HG03135 (cell line): ENCODE measurements around the gene SDC3.

Experiments
- ATAC-seq: cut with Tn5 transposase; IDR thresholded peaks from one replicate; pipeline ENCODE4 v1.9.1; 2021; ENCODE audit warnings: mild to moderate bottlenecking, moderate library complexity; ENCODE audit not compliant: unreplicated experiment

Gene SDC3

GRCh38 chr1:30891227-30891552, 17.4 kb downstream of the SDC3 start:
- ATAC-seq, result no peak

DNA sequence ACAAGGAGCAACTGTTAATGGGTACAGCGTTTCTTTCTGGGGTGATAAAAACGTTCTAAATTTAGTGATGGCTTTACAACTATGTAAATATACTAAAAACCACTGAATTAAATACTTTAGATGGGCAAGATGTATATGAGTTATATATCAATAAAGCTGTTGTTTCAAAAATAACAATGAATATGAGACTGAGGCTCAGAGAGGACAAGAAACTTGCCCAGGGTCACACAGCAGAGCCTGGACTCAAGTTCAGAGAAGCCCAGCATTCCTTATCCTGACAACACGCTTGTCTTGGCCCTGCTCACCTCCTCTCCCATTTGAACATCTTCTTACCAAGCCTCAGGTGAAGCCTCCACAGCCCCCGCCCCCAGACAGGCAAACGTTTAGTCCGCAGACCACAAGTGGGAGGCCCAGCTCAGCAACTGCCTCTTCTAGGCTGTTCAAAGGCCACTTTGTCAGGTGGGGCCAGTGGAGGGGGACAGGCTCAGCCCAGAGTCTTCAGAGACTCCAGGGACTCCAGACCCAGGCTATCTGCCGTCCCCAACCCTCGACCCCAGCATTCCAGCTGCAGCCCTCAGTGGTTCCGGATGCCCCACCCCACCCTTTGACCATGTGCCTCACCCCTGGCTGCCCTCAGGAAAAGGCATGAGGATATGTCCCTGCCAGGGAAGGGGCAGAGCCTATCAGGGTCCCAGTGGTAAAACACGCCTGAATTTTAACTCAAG, 17.9 kb downstream of the SDC3 start:
- ATAC-seq, result no peak

GRCh38 chr1:30889511-30889910, 19.0 kb downstream of the SDC3 start:
- ATAC-seq, result no peak

GRCh38 chr1:30888975-30889374, 19.6 kb downstream of the SDC3 start:
- no peak for ATAC-seq

DNA sequence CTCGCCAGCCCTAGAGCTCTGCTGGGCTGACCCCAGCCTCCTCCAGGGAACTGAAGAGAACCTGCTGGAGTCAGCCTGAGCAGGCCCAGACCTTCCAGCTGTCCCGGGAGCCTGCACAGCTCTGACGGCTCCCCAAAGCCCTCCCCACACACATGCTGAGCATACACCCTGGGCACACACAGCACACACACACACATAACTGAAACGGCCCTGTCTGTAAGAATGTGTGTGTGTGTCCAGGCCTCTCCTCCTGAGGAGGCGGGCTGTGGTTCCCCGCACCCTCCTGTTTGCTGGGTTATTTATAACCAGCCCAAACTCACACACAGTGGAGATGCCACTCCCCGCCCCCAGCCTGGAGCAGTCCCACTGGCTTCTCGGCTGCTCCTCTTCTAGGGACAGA, 20.2 kb downstream of the SDC3 start:
- no peak for ATAC-seq

DNA sequence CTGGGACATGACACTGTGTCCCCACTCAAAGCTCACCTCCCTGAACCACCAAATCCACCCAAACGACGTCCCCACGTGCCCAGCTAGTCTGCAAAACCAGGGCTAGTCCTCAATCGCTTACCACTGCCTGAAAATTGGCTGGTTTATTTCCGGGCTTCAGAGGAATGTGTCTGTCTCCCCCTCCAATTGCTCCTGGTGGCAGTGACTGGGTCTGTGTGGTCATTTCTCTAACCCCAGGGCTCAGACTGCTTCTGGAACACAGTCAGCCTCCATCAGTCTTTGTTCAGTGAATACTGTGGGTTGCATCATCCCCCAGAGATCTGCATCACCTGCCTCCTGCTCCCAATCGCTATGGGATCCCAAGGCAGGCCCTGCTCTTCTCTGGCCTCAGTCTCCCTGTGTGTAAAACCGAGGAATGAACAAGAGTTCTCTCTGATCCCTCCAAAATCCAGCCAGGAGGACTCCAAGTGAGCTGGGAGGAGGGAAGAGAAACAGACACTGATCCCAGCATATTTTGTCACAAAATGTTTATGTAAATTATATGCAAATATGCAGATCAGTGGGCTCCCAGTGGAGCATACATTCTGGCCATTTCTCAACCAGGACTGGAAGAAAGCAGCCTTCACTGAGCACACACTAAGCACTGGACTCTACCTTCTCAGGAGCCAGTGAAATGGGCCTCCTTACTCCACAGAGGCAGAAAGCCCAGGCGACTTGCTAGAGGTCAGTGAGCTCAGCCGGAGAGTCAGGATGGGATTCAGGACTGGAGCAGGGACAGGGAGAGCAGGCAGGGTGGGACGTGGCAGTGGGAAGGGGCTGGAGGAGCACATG, 20.9 kb downstream of the SDC3 start:
- ATAC-seq, result no peak

DNA sequence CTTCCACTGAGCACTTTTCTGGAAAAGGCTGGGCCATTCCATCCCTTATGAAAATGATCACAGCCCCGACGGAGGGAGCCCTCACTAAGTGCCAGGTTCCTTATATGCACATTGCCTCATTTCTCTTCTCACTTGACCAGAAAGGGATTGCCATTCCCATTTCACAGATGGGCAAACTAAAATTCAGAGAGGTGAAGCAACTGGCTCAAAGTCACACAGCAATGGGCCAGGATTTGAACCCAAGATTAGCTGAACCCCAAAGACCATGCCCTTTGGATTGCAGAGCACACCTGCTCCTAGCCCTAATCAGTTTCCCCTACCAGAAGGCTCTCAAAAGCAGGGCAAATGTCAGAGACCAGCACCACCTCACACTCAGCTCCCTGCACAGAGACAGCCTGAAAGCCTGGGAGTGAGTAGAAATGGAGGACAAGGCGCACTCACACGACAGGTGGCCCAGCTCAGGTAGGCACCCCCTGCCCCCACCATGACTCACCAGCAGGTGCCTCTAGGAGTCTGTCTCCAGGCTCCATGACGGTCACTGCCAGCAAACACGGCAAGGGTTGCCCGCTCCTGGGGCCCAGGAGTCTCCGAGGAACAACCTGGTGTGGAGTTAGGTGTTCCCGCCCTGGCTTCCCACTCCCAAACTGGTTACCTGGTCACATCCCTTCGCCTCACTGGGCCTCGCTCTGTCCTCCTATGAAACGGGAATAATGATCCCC, 21.7 kb downstream of the SDC3 start:
- no peak for ATAC-seq

DNA sequence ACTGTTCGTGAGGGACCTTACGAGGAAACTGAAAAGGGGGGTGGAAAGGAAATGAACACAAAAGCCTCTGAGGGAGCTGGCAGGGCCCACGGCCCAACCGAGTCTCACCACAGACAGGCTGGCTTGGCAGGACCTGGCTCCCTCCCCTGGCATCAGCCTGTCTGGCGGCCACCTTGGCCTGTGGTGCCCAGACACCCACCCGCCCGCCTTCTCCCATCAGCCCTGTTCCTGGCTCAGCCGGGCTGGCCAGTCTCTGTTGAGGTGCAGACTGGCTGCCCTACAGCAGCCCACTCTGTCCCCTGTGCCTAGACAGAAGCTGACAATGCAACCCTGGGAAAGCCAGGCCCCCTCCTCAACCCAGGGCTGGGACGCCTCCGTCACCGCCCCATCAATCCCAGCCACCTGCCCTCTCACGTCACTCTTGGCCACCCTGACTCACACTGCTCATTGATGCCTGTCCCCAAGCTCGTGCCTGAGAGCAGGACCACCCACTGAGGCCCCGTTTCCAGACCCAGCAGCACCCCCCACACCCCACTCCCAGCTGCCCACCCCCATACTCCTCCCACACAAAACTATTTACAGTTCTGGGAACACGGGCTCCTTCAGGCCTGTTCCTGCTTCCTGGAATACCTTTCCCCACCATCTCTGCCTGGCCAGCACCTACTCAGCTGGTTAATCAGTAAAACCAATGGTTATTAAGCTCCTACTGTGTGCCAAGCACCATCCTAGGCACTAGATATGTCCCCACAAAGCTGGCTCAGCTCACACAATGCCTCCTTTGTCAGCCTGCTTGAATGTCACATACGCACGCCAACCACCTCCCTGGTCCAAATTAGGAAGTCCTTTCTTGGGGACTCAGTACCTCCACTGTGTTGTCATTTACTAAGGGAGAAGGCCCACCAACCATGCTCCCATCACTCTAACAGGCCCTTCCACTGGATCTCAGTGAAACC, 22.7 kb downstream of the SDC3 start:
- ATAC-seq, result no peak

DNA sequence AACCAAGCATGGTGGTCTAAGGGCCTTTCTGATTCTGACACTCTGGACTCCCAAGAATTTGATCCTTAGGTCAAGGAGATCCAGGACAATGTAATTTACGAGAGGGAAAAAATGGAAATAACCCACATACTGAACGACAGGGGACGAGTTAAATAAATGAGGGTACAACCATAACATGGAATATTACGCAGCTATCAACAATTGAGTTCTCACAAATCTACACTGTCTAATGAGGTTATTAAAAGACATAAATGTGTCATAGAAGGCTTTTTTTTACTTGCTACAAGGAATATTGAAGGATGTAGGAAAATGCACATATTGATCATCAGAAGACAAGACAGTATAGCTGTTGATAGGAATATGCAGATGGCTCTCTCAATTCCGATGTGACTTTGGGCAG, 23.8 kb downstream of the SDC3 start:
- ATAC-seq, result no peak

DNA sequence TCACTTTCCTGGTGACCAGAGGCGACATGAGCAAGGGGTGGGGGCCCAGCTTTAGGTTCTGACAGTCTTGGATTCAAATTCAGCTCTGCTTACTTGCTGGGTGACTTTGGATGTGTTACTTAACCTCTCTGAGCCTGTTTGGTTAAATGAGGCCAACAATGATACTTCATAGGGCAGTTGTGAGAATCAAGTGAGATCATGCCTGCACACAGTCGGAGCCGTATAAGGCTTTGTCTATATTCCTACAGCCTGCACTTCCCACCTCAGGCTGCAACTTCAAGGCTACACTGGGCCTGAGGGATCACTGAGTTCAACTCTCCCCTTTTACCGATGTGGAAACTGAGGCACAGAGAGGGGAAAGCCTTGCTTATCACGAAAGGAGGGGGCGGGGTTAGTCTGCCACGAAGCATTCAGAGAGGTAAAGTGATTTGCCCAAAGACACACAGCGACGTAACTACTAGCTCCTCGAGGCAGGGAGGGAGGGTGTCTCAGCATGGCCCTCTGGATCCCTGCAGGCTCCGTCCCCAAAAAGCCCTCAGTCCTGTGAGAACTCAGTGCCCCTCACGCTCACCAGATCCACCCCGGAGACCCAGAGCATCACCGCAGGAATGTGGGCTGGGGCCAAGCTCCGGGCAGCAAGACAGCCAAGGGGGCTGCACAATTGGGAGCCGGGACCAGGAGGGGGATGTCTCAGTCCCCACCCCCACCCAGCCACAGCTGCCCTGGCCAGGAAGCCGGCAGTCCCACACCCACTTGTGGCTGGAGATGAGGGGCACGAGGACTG, 25.0 kb downstream of the SDC3 start:
- no peak for ATAC-seq

GRCh38 chr1:30882678-30883388, 25.7 kb downstream of the SDC3 start:
- no peak for ATAC-seq

DNA sequence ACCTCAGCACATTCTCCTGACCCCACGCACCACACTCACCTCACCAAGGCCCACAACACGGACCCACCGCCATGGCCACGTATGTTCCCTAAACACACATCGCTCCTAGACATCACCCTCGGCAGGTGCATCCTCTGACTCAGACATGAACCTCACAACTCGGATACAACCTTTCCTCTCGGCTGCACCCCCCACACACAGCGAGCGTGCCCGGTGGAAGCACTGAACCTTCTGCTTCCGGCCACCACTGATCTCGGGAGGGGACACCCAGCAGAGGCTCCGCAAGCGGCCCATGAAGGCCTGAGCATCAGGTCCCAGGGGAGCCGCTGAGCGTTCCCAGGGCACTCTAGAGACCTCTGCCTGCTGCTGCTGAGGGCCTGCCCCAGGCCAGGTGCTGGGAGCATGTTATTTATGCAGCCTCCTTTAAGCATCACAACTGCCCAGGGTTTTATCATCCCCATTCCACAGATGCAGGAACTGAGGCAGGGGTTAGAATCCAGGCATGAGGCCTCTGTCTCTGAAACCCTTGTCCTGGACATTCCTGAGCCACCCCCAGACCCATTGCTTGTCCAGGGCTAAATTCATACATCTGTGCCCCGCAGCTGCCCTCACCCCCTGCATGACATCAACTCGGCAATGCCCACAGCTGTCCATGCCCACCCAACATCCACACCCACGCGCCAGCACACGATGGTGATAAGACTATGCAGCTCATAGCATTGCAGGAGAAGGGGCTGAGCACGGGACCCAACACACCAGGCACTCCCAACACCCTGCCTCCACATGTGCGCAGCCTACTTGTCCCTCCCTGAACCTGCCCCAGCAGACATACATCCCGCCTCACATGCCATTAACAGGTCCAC, 27.0 kb downstream of the SDC3 start:
- peak; percentile 72 for ATAC-seq

DNA sequence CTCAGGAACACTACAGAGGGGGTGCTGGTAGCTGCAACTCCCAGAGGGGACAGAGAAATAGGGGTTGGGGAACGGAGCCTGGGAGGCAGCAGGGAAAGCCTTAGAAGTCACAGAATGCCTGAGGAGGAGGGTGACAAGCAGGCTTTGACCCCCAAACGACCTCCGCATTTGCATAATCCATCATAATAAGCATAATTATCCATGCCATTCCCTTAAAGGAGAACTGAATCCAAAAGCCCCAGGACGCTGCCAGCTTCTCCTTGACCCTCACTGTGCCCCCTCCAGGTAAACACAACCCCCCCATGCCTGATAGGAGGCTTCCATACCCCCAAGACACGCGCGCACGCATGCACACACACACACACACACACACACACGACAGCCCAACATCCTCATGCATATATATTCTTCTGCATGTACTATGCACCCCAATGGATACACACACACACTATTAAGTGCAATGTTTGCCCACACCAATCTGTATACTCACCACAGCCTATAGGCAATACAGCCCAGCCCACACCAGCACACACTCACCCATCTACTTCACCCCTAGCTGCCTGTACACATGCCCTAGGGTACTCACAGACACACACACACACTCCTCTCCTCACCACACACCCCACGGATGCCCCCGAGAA, 27.8 kb downstream of the SDC3 start:
- ATAC-seq, result no peak

- no peak for ATAC-seq
Measured at GRCh38 chr1:30879940-30880677, 28.4 kb downstream of the SDC3 start.

GRCh38 chr1:30879126-30879786, 29.3 kb downstream of the SDC3 start:
- no peak for ATAC-seq

DNA sequence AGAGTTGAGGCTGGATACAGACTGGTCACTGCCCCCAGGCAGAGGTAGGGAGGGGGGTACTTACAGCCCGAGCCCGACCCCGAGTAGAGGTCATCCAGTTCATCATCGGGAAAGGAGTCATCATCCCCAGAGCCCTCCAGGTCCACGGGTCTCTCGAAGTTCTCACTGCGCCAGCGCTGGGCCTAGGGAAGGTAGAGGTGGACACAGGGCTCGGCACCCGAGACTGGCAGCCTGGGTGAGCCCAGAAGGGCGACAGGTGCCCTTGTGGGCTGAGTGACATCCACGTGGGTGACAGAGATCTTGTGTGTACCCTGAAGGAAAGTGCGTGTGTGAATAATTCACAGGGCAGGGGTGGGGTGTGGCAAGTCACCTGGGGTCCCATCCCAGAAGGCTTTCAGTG, 30.0 kb downstream of the SDC3 start:
- ATAC-seq, result no peak

- no peak for ATAC-seq
Measured at GRCh38 chr1:30878016-30878415, 30.5 kb downstream of the SDC3 start.
